GM18951 (cell line): ENCODE measurements around the gene KRTAP19-7.

Source experiments
- POLR2A ChIP-seq: IDR thresholded peaks from 4 replicates; pipeline ENCODE4 v1.6.1; 2011; ENCODE audit warnings: mild to moderate bottlenecking; ENCODE audit not compliant: insufficient read length, insufficient read depth; ENCODE audit errors: extremely low read depth
- in situ Hi-C: fragments of 300-500 bp; cut with MboI; formaldehyde crosslinking; loops from one replicate; pipeline ENCODE4 v1.12.0; 2022; ENCODE audit warnings: low sequenced_read_pairs, mixed read lengths, inconsistent platforms; ENCODE audit not compliant: unreplicated experiment

Gene KRTAP19-7

GRCh38 chr21:30561264-30561895, at the start of gene KRTAP19-7:
Gene KRTAP19-7 (minus strand): TSS chr21:30561314. CDS start chr21:30561289, 25 bp downstream.
- no peak for TF ChIP-seq POLR2A
- in situ Hi-C loops: no loop called here

- TF ChIP-seq POLR2A: no peak
Measured at GRCh38 chr21:30605968-30606367, 44.9 kb upstream of the KRTAP19-7 start.

GRCh38 chr21:30600787-30601186, 39.7 kb upstream of the KRTAP19-7 start, which contains the start of gene KRTAP22-1:
Gene KRTAP22-1 (plus strand): TSS chr21:30601087.
- in situ Hi-C loops: no loop called here

More at GRCh38 chr21:30605968-30606367, 44.9 kb upstream of the KRTAP19-7 start:
- in situ Hi-C loops: no loop called here

GRCh38 chr21:30598802-30599201, 37.7 kb upstream of the KRTAP19-7 start, which contains the start of gene KRTAP6-2:
Gene KRTAP6-2 (minus strand): TSS chr21:30598902. CDS start chr21:30598874, 28 bp downstream.
- in situ Hi-C loops: no loop called here
- TF ChIP-seq POLR2A: no peak

More at GRCh38 chr21:30600787-30601186, 39.7 kb upstream of the KRTAP19-7 start, which contains the start of gene KRTAP22-1:
- no peak for TF ChIP-seq POLR2A

- TF ChIP-seq POLR2A: no peak
- in situ Hi-C loops: no loop called here
Measured at GRCh38 chr21:30592140-30592539, 31.0 kb upstream of the KRTAP19-7 start, which contains the start of gene KRTAP6-3. Gene KRTAP6-3 (plus strand): TSS chr21:30592440. CDS start chr21:30592446, 6 bp downstream.

GRCh38 chr21:30590297-30590696, 29.2 kb upstream of the KRTAP19-7 start, which contains the start of gene KRTAP22-2:
Gene KRTAP22-2 (minus strand): TSS chr21:30590397.
- no peak for TF ChIP-seq POLR2A
- in situ Hi-C loops: no loop called here

- in situ Hi-C loops: no loop called here
- no peak for TF ChIP-seq POLR2A
Measured at GRCh38 chr21:30582870-30583269, 21.8 kb upstream of the KRTAP19-7 start.

GRCh38 chr21:30580132-30580531, 19.0 kb upstream of the KRTAP19-7 start:
- in situ Hi-C loops: no loop called here
- TF ChIP-seq POLR2A: no peak

- no peak for TF ChIP-seq POLR2A
- in situ Hi-C loops: no loop called here
Measured at GRCh38 chr21:30579346-30579745, 18.2 kb upstream of the KRTAP19-7 start.

GRCh38 chr21:30577766-30578165, 16.7 kb upstream of the KRTAP19-7 start:
- no peak for TF ChIP-seq POLR2A
- in situ Hi-C loops: no loop called here

GRCh38 chr21:30567617-30568016, 6.5 kb upstream of the KRTAP19-7 start:
- in situ Hi-C loops: no loop called here
- TF ChIP-seq POLR2A: no peak

GRCh38 chr21:30563630-30564029, 2.5 kb upstream of the KRTAP19-7 start:
- no peak for TF ChIP-seq POLR2A
- in situ Hi-C loops: no loop called here

GRCh38 chr21:30563072-30563471, 2.0 kb upstream of the KRTAP19-7 start:
- no peak for TF ChIP-seq POLR2A
- in situ Hi-C loops: no loop called here

GRCh38 chr21:30561957-30562356, 843 bp upstream of the KRTAP19-7 start:
- TF ChIP-seq POLR2A: no peak
- in situ Hi-C loops: no loop called here
